Measurements from ENCODE around the gene SOCS3.

DNA sequence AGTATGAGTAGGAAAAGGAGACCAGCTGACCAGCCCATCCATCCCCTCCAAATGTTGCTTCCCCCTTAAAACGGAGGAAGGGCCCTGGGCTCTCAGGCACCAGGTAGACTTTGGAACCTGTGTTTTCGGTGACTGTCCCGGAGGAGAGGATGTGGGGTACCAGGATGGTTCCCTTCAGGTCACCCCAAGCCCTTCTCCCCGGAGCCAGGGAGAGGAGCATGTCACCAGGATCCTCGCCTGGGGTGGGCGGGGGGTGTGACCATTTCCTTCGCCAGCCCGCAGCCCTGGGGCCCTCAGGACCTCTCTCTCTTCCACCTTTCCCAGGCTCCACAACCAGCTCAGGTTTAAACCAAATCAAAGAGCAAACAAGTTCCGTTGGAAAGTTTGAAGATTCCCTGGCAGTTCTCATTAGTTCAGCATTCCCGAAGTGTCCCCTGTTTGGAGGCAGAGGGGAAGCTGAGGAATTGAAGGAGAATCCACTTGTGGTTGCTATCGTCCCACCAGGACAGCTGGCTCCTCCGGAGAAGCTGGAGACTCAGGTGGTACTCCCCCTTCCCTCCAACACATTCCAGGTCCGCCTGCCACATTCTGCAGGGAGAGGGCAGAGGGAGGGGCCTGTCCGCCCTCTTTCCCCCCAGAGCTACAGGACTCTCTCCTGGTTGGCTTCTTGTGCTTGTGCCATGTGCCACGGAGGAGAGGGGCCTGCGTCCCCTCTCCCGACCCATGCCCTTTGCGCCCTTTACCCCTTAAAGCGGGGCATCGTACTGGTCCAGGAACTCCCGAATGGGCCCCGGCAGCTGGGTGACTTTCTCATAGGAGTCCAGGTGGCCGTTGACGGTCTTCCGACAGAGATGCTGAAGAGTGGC lies 2.0 kb downstream of the SOCS3 start:
- TF ChIP-seq CTCF (IDR thresholded peaks at IDR 0.05; ENCODE audit: low read length) (no peak), EZH2 (IDR thresholded peaks at IDR 0.05; ENCODE audit: borderline replicate concordance, low read length) (no peak)
